Left renal pelvis (tissue), 4 donors: ENCODE results near the gene UAP1L1. TPM values are rescaled to one million over a fixed set of nuclear protein-coding genes. Genes with fewer than 3 reads are reported as not detected.

Source experiments
- DNase-seq, 4 donors: peaks; one replicate each; pipeline ENCODE4 v3.0.0-alpha.2; 2013; ENCODE audit warnings: low read depth in 4 of 4, low spot score in 3 of 4
- polyA plus RNA-seq, 4 donors: library from polyadenylated mRNA; unstranded; fragments of 120-200 nt; gene quantifications; one replicate each; pipeline ENCODE4 v1.2.1, GENCODE V29; 2013; ENCODE audit not compliant: insufficient read length in 4 of 4

UAP1L1 gene
- polyA plus RNA-seq, 4 donors = 1.6 to 6.6 (median 4.9) TPM

GRCh38 chr9:137089232-137089947 lies 12.1 kb downstream of the UAP1L1 start:
- DNase-seq = no peak

GRCh38 chr9:137095664-137096517 lies 18.6 kb downstream of the UAP1L1 start:
- no peak for DNase-seq

GRCh38 chr9:137096785-137097546 lies 19.6 kb downstream of the UAP1L1 start:
- DNase-seq = no peak

GRCh38 chr9:137097761-137098462 lies 20.6 kb downstream of the UAP1L1 start:
- DNase-seq = no peak

- no peak for DNase-seq
Observed at GRCh38 chr9:137099231-137099630, 21.9 kb downstream of the UAP1L1 start.

- DNase-seq = no peak
Observed at GRCh38 chr9:137103206-137103999, 26.1 kb downstream of the UAP1L1 start.

GRCh38 chr9:137105814-137106661 lies 28.7 kb downstream of the UAP1L1 start:
- DNase-seq = no peak

- no peak for DNase-seq
Observed at GRCh38 chr9:137106662-137107250, 29.4 kb downstream of the UAP1L1 start.

GRCh38 chr9:137107312-137107921 lies 30.1 kb downstream of the UAP1L1 start:
- no peak for DNase-seq

- DNase-seq = no peak
Observed at GRCh38 chr9:137107982-137108381, 30.7 kb downstream of the UAP1L1 start.

- no peak for DNase-seq
Observed at GRCh38 chr9:137108608-137109249, 31.4 kb downstream of the UAP1L1 start.

GRCh38 chr9:137109250-137110146 lies 32.2 kb downstream of the UAP1L1 start:
- no peak for DNase-seq

GRCh38 chr9:137110147-137110910 lies 33.0 kb downstream of the UAP1L1 start:
- DNase-seq = no peak

- no peak for DNase-seq
Observed at GRCh38 chr9:137110911-137111787, 33.8 kb downstream of the UAP1L1 start.
